Islet precursor cell (in vitro differentiated cells): ENCODE results near the gene CACNA2D1.

Experiments used
- DNase-seq: peaks from one replicate; pipeline ENCODE4 v3.0.0-alpha.2; 2018

Gene CACNA2D1

DNA sequence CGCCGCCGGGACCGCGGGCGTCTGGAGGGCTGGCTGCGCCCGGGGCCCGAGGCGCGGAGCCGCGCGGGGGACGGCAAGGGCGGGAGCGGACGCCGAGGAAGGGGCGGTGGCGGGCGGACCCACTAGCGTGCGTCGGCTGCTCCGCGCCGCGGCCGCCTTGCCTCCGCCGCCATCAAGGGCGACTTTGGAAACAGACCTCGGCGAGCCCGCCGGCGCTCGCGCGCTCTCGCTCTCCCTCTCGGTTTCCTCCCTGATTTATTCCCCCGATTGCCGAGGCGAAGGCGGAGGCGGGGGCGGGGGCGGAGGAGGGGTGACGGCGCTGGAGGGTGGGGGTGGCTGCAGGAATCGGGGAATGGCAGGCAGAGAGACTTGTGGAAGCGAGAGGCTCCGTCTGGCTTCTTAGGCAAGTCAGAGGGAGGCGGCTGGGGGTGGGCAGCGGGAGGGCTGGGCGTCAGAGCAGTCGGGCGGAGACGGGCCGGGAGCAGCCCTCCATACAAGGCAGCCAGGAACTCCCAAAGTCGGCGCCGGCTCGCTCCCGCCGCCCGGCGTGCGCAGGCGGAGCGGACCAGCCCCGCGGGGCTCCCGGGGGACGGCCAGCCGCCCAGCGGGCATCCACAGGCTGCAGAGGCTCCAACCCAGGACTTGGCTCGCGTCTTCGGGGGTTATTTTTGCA lies at the start of gene CACNA2D1:
Gene CACNA2D1, minus strand, starts transcription at position 231 of the 673 bp plus-strand sequence.
- DNase-seq, result peak; percentile 96

DNA sequence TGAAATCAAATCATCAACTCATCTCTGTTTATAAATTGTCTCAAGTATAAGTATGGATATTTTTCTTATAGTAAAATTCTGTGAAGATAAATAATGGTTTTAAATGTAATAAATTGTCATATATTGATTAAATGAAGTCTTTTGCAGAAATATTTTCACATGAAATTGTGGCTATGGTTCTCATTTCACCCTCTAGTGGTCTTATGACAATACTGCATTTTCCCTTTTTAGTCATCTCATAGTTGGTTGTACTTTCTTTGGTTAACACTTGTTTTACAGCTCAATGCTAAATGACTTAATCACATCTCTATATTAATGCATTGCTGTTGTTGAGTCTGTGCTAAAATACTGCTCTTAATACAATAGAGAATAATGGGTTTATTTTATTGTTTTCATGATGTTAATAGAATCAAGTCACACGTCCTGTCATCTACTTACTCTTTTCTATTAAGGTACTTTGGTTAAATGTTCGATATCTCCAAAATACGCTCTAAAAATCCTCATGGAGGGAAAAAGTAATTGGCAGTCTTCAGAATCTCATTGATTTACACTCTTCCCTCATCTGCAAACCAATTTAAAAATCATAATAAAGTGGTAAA lies 38.0 kb upstream of the CACNA2D1 start:
- DNase-seq, result no peak

GRCh38 chr7:82477733-82478515 lies 34.3 kb upstream of the CACNA2D1 start:
- DNase-seq, result no peak

DNA sequence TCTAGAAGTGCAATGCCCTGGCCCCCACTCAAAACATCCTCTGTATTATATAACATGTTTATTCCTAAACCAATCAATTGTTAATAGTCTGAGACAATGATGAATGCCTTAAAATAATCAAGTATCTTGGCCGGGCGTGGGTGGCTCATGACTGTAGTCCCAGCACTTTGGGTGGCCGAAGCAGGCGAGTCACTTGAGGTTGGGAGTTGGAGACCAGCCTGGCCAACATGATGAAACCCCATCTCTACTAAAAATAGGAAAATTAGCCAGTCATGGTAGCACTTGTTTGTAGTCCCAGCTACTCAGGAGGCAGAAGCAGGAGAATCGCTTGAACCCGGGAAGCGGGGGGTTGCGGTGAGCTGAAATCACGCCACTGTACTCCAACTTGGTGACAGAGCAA lies 29.4 kb upstream of the CACNA2D1 start:
- no peak for DNase-seq

DNA sequence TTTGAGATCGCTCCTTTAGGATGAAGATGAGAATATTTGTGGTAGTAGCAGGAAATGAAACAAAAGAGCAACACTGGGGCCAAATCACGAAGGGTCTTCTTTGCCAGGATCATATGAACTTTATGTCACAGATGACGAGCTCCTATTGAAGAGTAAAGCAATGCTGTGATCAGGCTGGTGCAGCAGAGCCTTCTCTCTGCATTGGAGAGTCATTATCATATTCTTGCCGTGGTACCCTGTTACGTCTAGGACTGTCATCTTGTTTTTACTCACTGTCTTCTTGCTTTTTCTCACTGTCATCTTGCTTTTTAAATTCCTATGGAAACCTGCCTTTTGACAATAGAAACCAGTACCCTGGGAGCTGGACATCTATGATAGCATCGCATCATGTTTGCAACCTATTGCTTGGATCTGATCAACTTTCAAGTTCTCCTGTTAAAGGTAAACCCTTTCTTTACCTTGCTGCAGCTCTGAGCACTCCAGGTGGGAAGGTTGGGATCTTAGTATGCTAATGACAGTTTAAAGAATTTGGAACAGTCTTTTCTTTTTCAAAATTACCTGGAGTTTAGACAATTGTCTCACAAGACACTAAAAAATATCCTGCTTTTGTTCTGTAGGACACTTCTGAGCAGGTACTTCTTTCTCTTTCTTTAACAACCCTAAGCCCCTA lies 27.9 kb upstream of the CACNA2D1 start:
- DNase-seq, result no peak

- no peak for DNase-seq
These were observed 25.6 kb upstream of the CACNA2D1 start for GRCh38 chr7:82469207-82469606.

- DNase-seq, result no peak
These were observed 24.9 kb upstream of the CACNA2D1 start for GRCh38 chr7:82468435-82468834.

DNA sequence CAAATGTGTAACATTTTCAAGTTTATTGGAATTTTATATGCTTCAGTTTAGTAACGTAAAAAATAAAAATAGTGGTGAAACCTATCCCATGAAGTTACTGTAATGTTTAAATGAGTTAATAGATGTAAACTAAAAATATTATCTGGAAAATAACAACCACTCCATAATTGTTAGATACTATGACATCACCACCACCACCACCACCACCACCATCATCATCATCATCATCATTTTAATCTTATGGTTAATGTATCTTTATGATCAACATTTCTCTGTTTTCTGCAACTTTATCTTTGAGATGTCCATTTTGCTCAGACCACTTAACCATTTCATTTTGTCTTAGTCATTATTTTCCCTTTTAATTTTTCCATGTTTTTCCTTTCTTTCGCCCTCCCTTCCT lies 23.4 kb upstream of the CACNA2D1 start:
- DNase-seq, result no peak

DNA sequence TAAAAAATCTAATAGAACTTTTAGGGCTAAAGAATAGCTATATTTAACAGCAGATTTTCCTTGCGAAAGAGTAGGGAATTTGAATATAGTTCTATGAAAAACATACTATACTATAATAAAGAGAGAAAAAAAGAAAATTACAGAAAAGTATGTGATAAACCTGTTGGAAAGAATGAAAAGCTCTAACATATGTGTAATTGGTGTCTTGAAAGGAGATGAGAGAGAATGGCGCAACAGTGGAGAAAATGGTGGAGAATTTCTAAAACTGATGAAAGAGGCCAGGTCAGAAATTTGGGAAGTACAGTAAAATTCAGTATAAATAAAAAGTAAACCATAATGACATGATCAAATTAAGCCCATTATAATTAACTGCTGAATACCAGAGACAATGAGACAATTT lies 20.8 kb upstream of the CACNA2D1 start:
- no peak for DNase-seq

DNA sequence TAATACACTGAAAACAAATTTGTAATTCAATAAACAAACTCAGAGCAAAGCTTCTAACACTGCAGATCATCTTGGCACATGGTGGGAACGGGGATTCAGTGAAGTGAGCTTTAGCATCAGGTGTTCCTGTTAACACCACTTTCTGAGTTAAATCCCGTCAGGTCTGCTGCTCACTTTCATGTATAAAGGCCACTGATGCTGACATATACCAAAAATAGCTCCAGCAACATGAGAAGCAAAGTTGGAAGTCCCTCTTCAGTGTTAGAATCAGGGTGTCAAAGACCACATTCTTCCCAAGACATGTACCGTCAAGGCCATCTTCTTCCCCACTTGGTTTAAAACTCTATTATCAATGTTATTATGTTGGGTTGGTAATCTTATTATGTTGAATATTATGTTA lies 11.7 kb upstream of the CACNA2D1 start:
- no peak for DNase-seq

DNA sequence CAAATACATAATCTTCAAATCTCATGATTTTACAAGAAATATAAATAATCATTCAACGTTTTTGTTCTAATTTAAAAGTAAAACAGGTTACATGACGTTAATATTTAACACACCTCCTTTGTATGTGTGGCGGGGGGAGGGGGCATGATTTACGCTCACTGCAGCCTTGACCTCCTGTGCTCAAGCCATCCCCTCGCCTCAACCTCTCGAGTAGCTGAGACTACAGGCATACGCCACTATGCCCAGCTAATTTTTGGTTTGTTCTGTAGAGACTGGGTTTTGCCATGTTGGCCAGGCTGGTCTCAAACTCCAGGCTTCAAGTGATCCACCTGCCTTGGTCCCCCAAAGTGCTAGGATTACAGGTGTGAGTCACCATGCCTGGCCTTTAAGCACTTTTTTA lies 7.2 kb upstream of the CACNA2D1 start:
- DNase-seq, result no peak

DNA sequence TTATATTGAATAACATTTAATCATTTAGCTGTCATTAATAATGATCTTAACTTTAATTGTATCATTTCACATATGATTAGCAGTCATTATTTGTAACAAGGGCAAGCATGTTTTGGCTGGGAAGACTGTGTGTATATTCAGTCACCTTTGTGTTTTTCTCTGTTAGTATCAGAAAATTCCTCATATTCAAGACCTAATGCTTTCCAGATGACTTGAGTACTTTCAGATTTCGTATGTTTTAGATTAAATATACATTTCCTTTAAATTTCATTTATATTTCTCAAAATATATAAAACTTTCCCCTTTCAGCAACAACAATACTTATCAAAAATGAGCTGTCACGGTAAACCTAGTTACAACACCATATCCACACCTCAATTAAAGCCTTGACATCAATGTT lies 6.3 kb upstream of the CACNA2D1 start:
- DNase-seq, result no peak

- DNase-seq, result no peak
These were observed 3.3 kb upstream of the CACNA2D1 start for GRCh38 chr7:82446897-82447296.

- no peak for DNase-seq
These were observed 1.7 kb upstream of the CACNA2D1 start for GRCh38 chr7:82445271-82445670.

DNA sequence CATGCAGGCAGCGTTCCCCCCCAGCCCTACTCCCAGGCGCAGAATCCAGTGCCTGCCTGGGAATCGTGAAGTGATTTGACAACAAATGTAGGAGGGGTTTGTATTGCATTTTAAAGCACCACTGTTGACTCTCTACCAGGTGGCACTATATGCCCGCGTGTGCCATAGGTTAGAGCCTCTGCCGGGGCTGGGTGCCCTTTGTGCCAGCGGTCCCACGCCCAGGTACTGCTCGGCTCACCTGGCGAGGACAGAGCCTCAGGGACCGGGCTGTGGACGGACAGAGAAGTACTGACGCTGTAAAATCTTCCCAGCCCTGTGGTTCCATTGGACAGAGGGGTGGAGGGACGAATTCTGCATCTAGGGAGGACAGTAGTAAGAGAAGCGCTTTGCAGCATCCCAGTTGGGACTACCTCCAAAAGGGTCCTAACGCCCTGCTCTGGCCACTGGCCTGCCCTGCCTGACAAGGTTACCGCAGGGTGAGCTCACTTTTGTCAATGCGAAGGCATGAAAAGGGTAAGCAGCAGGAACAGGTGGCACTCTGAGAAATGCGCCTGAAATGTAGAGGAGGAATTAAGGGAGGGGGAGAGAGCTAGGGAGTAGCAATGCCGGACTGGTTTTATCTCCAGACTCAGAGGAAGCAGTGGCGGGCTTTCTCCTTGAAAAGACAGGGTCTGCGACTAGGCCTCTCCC lies 788 bp upstream of the CACNA2D1 start:
- peak; percentile 72 for DNase-seq

GRCh38 chr7:82443036-82443546 lies 486 bp downstream of the CACNA2D1 start:
- peak; percentile 77 for DNase-seq

GRCh38 chr7:82442492-82443035 lies 1.0 kb downstream of the CACNA2D1 start:
- DNase-seq, result no peak

DNA sequence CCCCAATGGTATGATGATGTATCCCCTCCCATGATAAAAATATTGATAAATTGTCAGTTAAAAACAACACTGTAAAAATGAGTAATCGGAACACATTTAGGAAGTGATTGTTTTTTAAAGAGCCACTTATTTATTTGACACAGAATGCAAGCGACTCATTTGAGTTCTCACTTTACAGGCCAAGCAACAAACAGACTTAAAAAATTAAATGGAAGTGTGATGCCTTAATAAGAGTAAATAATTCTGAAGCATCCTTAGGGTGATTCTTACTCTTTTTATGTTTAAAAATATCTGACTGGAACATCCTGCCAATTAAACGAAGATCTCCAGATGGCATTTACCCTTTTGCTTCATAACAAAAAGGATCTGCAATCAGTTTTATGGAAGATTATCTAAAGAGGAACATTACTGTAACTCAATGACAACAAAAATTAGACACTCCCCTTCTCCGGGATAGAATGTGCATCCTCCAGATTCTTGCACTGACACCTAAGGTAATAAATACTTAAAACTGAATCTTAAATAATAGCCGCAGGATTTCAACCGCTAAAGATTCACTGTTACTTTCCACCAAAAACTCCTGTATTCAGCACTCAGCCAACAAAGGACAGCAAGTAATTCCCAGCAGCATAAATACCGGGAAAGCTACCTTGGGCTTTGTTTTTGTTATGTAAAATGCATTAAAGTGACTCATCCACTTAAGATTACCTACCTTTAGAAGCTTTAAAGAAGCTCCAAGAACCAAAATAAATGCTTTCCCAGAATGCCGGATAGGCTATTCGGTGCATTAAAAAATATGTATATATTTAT lies 1.7 kb downstream of the CACNA2D1 start:
- DNase-seq, result no peak

GRCh38 chr7:82438521-82438920 lies 5.1 kb downstream of the CACNA2D1 start:
- no peak for DNase-seq

DNA sequence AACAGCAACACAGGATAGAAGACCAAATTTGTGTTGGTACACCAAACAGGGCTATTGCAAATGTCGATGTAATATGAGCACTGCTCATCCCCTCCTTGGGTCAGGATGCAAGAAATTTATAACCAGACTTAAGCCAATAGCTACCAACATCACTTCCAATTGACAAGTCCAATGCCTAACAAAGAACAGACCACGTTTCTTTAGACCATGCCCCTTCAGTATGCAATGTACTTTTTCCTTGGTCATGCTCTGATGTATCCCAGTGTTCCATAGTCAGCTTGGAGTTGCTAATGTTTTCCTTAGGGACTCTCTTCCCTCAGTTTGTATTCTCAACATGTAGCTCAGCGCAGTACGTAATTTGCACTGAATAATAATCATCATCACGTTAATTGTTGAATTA lies 7.8 kb downstream of the CACNA2D1 start:
- DNase-seq, result no peak

DNA sequence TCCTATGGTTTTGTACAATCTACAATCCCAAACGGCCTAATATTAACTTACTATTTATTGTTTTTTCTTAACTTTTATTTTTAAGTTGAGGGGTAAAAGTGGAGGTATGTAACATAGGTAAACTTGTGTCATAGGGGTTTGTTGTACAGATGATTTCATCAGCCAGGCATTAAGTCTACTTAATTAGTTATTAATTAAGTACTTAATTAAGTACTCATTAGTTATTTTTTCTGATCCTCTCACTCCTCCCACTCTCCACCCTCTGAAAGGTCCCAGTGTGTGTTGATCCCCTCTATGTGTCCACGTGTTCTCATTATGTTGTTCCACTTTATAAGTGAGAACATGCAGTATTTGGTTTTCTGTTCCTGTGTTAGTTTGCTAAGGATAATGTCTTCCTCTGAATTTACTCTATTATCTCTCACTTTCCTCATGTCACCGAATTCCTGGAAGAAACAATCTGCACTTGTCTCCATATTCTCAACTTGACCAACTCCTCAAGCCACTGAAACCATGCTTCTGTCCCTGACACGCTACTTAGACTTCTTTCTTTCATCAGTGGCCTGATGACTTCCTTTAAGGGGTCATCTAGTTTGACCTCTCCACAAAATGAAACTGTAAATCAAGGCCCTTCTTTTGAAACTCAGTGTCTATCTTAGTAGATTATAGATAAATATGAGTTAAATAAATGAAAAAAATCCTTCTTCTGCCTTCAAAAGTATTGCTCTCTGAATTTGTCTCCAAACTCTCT lies 9.1 kb downstream of the CACNA2D1 start:
- DNase-seq, result no peak
